NCI-H146 (cell line): Measurements from ENCODE around the gene TMOD3.

ENCODE experiments used
- DNase-seq: peaks from one replicate; lab custom pipeline; 2025; lab: John Stamatoyannopoulos, UW

Gene TMOD3

DNA sequence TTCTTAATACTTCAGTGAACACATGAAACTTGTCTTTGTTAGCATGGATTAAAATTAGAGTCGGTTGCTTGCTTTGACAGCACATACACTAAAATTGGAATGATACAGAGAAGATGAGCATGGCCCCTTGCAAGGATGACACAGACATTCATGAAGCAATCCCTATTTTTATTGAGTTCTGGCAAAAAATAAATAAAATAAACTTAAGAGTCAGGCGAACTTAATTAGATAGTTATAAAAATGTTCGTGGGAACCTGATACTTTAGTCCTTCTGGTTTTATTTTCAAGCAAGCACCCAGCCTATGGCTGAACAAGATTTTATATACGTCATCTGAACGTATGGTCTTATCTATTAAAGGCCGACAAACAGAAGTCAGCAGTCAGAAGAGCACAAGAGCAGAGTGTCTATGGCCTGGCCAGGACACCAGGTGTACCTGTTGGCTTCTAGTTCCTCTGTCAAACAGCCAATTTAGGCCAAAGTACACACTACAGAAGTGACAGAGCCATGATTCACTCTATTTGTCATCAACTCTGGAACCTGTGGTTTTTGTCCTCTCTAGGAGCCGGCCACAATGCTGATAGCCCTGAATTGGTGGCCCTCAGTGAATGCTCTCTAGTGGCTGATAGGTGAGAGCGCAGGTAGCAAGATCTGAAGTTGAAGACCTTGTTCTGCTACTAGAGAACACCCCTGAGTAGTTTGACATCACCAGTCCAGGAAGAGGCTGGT lies 77.8 kb downstream of the TMOD3 start:
- peak; percentile 79 for DNase-seq

DNA sequence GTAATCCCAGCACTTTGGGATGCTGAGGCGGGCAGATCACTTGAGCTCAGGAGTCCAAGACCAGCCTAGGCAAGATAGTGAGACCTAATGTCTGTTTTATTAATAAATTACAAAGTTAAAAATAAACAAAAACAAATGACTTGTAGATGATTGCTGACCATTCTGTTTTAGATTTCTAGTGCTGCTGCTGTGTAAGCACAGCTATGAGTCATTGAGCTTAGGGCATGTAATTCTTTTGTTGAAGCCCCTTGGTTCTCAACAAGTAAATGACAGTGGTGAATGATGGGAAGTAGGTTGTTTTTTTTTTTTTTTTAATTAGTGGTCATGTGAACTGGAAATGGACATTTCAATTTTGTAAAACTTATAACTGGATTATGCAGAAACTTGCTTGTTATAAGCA lies 78.9 kb downstream of the TMOD3 start:
- no peak for DNase-seq

DNA sequence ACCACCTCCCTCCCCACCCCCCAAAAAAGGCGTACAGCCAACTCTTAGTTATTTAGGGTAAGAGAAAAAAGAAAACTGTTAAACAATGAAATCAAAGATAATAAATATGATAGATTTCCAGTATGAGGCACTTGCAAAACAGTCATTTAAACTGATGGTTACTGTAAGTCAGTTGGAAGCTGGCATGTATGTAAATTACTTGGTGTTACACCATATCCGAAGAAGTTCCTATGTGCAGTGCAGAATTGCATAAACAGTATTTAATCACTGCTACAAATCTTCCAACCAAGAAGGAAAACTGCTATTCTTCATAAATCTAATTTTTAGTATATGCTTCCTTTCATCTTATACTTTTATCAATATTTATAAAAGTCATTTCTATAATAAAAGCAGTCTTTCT lies 80.1 kb downstream of the TMOD3 start:
- no peak for DNase-seq

DNA sequence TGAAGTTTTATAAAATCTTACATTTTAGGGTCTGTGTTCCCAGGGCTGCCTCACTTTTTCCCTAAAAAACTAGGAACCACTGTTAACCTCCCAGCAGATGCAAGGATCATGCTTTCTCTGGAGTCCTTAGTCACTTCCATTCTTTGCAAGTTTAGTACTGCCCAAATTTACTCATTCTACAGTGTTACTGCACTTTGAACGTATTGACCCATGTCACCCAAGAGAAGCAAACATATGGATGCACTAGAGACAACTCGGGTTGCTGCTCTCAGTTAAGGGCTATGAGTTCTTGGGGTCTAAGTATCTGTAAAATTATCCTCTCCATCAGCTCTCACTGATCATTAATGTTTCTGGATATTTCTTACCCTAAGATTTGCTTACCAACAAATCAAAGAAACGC lies 83.1 kb downstream of the TMOD3 start:
- no peak for DNase-seq

DNA sequence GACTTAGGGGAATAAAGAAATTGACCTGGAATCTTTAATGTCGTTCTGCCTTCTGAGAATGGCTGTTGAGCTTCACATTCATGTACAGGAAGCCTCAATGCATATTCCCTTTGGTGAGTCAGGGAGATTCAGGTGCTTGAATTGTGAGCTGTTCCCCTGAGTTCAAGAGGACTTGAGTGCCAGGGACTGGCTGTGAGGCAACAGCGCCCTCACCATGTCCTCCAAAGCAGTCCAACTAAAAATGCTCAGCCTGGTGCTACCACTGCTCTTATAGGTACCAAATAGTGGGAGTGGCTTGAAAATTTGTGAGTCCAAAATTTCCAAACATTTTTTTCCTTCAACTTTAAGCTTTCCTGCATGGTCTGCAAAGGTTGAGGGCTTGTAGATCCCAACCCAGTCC lies 88.0 kb downstream of the TMOD3 start:
- DNase-seq, result no peak

DNA sequence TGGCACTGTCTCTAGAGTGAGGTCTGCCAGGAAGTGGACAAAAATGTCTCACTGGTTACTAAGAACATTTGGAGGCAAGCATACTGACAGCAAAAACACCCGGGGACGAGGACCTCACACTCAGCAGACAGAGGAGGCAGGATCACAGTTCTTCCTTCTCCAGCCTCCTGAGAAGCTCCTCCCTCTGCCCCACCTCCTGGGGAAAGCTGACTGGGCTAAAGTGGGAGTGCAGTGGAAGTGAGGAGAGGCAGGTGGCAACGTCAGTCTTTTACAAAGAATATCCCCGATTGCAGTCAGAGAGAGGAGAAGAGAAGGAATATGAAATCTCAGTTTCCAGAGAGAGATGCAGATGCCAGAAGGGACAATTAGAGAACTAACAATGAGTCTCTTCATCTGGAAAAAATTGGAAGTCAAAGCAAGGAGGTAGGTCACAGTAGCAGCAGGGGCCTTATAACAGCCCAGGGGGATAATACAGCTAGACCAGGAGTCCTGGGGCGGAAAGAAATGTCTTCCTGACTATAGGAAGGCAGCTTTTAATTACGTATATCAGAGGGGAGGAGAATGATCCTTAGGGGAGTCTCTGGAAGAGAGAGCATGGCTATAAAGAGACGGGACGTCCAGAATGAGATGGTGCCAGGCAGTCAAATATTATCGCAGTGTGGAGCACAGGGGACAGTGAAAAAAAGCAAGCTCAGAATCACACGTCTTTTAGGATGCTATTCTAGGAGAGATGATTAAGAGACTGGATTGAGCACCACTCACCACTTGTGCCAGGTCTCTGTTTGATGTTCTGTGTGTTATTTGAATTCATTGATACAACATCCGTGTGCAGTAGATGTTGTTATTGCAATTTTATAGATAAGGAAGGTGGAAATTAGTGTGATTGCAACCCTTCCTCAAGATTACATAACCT lies 95.0 kb downstream of the TMOD3 start:
- DNase-seq, result peak; percentile 36

DNA sequence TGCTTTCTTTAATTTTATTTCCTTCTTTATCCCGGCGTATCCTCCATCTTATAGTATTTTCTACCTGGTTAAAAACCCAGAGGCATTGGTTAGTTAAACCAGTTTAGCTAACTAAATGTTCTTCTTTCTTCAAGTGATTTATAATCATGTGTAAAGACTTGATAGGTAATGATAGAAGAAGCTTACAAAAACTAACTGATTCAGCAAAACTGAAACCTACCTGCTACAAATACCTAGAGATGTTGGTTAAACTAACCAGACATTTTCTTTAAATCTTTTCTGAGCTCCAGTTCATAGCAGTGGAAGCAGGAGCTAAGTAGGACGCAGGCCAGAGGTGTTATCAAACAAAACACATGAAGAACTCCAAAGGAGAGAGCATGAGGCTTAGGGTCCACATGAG lies 97.4 kb downstream of the TMOD3 start:
- DNase-seq, result no peak

DNA sequence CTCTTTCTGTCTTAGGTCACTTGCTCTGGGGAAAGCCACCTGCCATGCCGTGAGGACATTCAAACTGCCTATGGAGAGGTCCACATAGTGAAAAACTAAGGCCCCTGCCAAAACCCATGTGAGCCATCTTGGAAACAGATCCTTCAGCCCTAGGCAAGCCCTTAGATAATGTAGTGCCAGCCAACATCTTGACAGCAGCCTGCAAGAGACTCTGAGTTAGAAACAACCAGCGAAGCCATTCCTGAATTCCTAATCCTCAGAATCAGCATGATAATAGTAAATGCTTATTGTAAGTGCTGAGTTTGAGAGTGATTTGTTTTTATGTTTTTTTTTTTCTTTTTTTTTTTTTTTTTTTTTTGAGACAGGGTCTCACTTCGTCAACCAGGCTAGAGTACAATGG lies 101.6 kb downstream of the TMOD3 start:
- DNase-seq, result no peak

DNA sequence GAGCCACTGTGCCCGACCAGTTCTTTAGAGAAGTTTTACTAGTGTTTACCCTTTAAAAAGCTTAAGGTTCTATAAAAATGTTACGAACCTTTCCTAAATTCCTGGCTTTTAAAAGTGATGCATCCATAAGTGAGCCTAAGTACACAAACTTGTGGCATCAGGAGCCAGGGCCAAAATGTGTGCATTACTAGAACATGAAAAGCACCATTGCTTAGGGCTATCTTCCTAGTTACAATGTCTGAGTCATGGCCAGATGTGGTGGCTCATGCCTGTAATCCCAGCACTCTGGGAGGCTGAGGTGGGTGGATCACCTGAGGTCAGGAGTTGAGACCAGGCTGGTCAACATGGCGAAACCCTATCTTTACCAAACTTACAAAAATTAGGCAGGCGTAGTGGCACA lies 102.2 kb downstream of the TMOD3 start:
- DNase-seq, result no peak

DNA sequence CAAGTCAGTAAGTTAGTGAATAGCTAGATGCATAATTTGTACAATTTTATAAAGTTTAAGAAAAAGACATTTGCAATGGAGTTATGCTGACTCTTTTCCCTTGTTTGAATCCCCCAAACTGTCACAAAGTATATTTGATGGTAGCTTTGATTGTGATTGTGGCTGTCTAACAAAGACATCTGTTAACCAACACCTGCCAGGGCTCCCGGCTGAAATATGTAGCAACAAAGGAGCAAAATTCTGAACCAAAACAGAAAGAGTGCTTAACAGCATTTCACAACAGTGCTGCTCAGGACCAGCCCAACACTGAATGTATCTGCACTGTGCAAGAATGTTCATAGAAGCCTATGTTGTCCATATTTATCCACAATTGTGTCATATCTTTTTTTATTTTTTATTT lies 102.7 kb downstream of the TMOD3 start:
- DNase-seq, result no peak

DNA sequence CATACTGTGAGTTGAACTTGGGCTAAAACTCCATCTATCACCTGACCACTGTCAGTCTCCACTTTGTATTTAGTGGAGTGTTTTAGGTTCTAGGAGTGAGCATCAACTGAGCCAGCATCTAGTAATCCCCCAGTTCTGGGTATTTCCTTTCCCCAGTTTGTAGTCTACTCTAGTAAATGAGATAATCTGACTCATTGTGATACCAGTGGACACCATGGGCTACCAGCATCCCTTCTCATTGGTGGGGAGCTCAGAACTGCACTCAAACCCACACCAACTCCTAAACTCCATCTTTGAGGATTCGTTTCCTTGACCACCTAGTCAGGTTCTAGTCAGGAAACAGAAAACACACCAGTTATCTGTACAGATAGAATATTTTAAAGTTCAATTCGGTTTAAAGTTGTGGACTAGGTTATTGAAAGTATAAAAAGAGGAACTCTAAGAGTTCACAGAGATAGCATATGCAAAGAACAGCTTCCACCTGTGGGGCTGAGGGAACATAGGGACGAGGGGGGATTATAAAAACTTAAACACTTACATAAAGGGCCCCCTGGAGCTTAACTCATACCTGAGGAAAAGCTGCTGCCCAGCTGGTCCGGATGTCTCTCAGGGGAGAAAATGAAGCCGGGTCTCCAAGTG lies 106.1 kb downstream of the TMOD3 start:
- no peak for DNase-seq

DNA sequence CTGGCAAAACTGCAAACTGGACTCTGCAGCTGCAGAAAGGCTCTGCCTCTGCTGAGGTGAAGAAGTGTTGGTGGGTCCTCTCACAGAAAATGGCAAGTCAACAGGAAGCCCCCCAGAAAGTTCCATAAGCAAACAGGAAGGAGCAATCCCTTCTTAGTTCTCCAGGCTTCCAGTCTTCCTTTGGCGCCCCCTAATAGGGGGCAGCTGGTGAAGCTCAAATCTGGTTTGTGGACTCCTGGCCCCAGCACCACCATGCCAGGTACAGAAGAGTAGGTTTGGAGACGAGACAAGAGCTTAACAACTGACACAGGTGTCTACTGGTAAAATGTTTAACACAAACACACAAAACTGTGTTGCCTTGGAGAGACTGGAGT lies 106.6 kb downstream of the TMOD3 start:
- DNase-seq, result no peak

DNA sequence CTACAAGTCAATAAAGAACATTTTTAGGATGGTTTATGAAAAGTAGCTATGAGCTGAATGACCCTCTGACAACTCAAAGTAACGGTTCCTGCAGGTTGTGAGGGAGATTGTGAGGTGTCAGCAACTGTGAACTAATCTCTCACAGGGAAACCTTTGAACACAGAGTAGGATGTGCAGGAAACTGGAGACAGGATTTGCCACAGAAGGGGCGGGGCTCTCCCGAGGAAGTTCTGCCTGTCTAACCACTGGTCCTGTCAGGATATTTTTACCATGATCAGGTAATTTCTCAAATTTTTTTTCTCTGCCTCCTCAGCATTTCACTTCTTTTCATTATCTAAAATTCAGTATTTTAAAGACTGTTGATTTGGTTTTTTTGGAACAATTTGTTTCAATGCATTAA lies 108.8 kb downstream of the TMOD3 start:
- DNase-seq, result no peak

DNA sequence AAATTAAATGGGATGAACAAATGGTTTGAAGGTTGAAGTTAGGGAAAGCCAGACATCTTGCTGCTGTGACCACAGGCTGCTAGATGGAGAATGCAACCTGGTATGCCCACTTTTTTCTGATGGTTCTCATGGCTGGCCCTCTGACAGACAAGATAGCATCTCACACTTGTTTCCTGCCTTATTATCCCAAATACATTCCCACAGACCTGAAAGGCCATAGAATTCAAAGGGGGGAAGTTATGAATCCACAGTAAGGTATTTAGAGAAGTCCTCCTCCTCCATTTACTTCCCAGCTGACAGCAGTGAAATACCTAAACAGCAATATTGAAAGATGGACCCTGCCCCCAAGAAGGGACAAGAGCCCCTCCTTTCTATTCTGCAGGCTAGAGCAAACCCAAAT lies 109.8 kb downstream of the TMOD3 start:
- no peak for DNase-seq

DNA sequence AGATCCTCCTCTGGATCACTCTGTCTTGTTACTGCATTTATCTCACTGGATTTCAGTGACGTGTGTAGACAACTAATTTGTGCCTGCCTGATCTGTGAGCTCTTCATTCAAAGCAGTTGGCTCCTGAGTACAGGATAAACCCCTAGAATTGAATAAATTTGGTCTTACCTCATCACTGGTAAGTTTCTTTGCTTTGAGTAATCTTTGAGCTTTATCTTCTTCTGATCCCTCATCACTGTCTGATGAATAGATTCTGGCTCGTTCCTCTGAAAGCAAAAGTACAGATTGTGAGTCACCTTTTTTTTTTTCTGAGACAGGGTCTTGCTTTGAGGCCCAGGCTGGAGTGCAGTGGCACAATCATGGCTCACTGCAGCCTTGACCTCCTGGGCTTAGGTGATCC lies 117.7 kb downstream of the TMOD3 start:
- DNase-seq, result no peak

DNA sequence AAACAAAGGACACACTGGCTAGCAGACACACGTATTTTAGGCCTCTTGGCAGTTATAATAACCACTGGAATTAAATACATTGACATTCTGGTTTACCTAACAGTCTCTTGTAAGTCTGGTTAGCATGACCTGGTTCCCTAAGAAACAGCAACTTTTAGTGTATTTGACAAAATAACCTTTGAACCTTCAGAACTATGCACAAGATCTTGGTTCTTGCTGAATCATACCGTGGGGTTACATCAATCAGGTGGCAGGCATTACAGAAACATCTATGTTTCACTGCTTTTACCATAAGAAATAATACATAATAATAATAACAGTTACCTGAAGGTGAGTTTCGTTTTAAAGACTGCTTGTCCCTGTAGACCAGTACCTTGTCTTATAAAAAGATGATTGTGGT lies 123.4 kb downstream of the TMOD3 start:
- DNase-seq, result no peak

DNA sequence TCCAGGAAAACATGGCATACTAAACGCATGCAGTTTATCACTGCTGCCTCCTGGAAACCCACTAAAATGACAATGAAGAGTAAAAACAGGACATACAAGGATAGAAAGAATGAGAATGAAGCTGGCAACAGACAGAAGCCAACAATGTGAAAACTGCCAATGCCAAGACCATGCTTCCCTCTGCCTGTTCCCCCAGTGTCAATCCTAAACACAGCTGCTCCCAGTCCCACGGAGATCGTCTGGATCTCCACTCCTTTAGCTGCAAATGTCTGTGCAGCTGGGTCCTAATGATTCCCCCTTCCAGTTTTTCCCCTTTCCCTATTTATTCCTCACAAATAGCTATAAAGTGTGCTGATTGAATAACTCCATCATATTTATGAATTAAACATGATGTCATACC lies 126.1 kb downstream of the TMOD3 start:
- DNase-seq, result no peak
